ENCODE measurements around the gene SSBP1. TPM values are rescaled to one million over a fixed set of nuclear protein-coding genes. Genes with fewer than 3 reads are reported as not detected.

SSBP1 gene
- total and polyA plus RNA-seq, 2 donors (not counting 3 experiments of a cell fraction or from before 2014, with no cell fraction given): 77.9 to 169 TPM

GRCh38 chr7:141789917-141790316 lies 51.8 kb downstream of the SSBP1 start, which contains the start of gene TAS2R5:
Gene TAS2R5, plus strand, starts transcription at chr7:141790217. Its CDS starts 145 bp downstream, at chr7:141790362.
- Histone ChIP-seq H3K27me3 (ENCODE audit: control insufficient read depth in 2 of 2, insufficient read depth in 2 of 2, low read length in 2 of 2) (no peaks in the 10 kb centered on the region), H3K4me2 (ENCODE audit: insufficient read depth, low read length) (no peak within 1 kb of the TSS), H3K9me1 (replicated peaks; ENCODE audit: control insufficient read depth, extremely low read depth, insufficient read depth, low read length) (no peaks in the 10 kb centered on the region), H3K27ac (ENCODE audit: insufficient read depth, low read depth, low read length) (peak within 1 kb of the TSS; percentile 90), H3K36me3 (ENCODE audit: control insufficient read depth in 2 of 2, extremely low read depth in 1 of 2, insufficient read depth in 2 of 2, low read length in 2 of 2) (peaks cover 0 to 4% of the 10 kb centered on the region in 2 experiments), H2AFZ (ENCODE audit: low read depth, low read length) (no peak within 1 kb of the TSS), H3K79me2 (ENCODE audit: control insufficient read depth, insufficient read depth, low read length) (no peaks in the 10 kb centered on the region), H3K4me3 (replicated peaks in 1 of 3; ENCODE audit: insufficient read depth in 1 of 3, low read depth in 1 of 3, low read length in 3 of 3) (no peak within 1 kb of the TSS), H3K9me3 (replicated peaks; ENCODE audit: control insufficient read depth, insufficient read depth, low read length) (no peaks in the 10 kb centered on the region), H4K20me1 (replicated peaks; ENCODE audit: control insufficient read depth, extremely low read depth, insufficient read depth, low read length) (no peaks in the 10 kb centered on the region), H3K9ac (replicated peaks; ENCODE audit: extremely low read depth, insufficient read depth, low read length) (no peak within 1 kb of the TSS), H3K4me1 (ENCODE audit: control insufficient read depth, extremely low read depth, insufficient read depth, low read length) (peaks cover 21% of the 10 kb centered on the region)
- dilution Hi-C loops (cut with MboI; ENCODE audit: extremely low pct_ligation_motif_present, low sequenced_read_pairs) (no loop called here), intact Hi-C loops (cut with micrococcal nuclease) (loop anchor here (5.0 to 10.0 kb wide), 3 partner anchors 238 to 773 kb away; partner anchors contain the start of gene AGK)
- BruUV-seq (replicated peaks): no TSS peak
- no peak for TF ChIP-seq MYC (IDR thresholded peaks at IDR 0.05; ENCODE audit: low read depth, low read length)
- no peak for TF ChIP-seq POLR2AphosphoS5 (IDR thresholded peaks at IDR 0.05; ENCODE audit: insufficient read depth, low read depth, low read length)
- TF ChIP-seq MAX (IDR thresholded peaks at IDR 0.05; ENCODE audit: insufficient read depth, insufficient read length): no peak
- TF ChIP-seq GATA2 (IDR thresholded peaks at IDR 0.05; ENCODE audit: insufficient read depth, insufficient read length, low read depth, low read length): no peak
- no peak for TF ChIP-seq EZH2 (IDR thresholded peaks at IDR 0.05; ENCODE audit: borderline replicate concordance, low read depth, low read length, severe bottlenecking)
- FAIRE-seq: no peak
- ChIA-PET POLR2A (no interaction called here), CTCF (interaction anchor here (1.2 to 1.5 kb wide), 2 partner anchors 11 to 135 kb away, joined by 3 to 7 read pairs; no protein-coding TSS in a partner anchor)
- DNase-seq (ENCODE audit: low read depth, low spot score): no peak

GRCh38 chr7:141792526-141792925 lies 54.4 kb downstream of the SSBP1 start:
- BruUV-seq (replicated peaks): no TSS peak
- no peaks in the 10 kb centered on the region for H4K20me1 ChIP-seq (replicated peaks; ENCODE audit: control insufficient read depth, extremely low read depth, insufficient read depth, low read length)
- DNase-seq (ENCODE audit: low read depth, low spot score): no peak
- intact Hi-C loops (cut with micrococcal nuclease) (no loop called here), dilution Hi-C loops (cut with MboI; ENCODE audit: extremely low pct_ligation_motif_present, low sequenced_read_pairs) (no loop called here)
- H3K36me3 ChIP-seq (ENCODE audit: control insufficient read depth in 2 of 2, extremely low read depth in 1 of 2, insufficient read depth in 2 of 2, low read length in 2 of 2): peaks cover 0 to 4% of the 10 kb centered on the region in 2 experiments
- no peaks in the 10 kb centered on the region for H3K9me3 ChIP-seq (replicated peaks; ENCODE audit: control insufficient read depth, insufficient read depth, low read length)
- ChIA-PET POLR2A (no interaction called here), CTCF (no interaction called here)
- no peak for TF ChIP-seq POLR2AphosphoS5 (IDR thresholded peaks at IDR 0.05; ENCODE audit: insufficient read depth, low read depth, low read length)
- TF ChIP-seq POLR2A (IDR thresholded peaks at IDR 0.05; ENCODE audit: low read depth, low read length): no peak
- no peak for TF ChIP-seq MAX (IDR thresholded peaks at IDR 0.05; ENCODE audit: insufficient read depth, insufficient read length)
- no peak for TF ChIP-seq MYC (IDR thresholded peaks at IDR 0.05; ENCODE audit: low read depth, low read length)
- no peak for TF ChIP-seq JUN (IDR thresholded peaks at IDR 0.05; ENCODE audit: borderline replicate concordance, insufficient read depth, insufficient read length, low read depth)
- no peak for TF ChIP-seq FOS (IDR thresholded peaks at IDR 0.05; ENCODE audit: borderline replicate concordance, insufficient read depth, low read length)
- no peak for TF ChIP-seq GATA2 (IDR thresholded peaks at IDR 0.05; ENCODE audit: insufficient read depth, insufficient read length, low read depth, low read length)
- no peak for TF ChIP-seq CTCF (IDR thresholded peaks at IDR 0.05; ENCODE audit: extremely low read depth in 1 of 2, insufficient read depth in 1 of 2, low read depth in 1 of 2, low read length in 2 of 2)
- TF ChIP-seq EZH2 (IDR thresholded peaks at IDR 0.05; ENCODE audit: borderline replicate concordance, low read depth, low read length, severe bottlenecking): no peak
- H3K4me2 ChIP-seq (ENCODE audit: insufficient read depth, low read length): no peak overlapping the region
- H3K9me1 ChIP-seq (replicated peaks; ENCODE audit: control insufficient read depth, extremely low read depth, insufficient read depth, low read length): no peaks in the 10 kb centered on the region
- H3K4me1 ChIP-seq (ENCODE audit: control insufficient read depth, extremely low read depth, insufficient read depth, low read length): peaks cover 18% of the 10 kb centered on the region
- no peaks in the 10 kb centered on the region for H3K79me2 ChIP-seq (ENCODE audit: control insufficient read depth, insufficient read depth, low read length)
- no peak overlapping the region for H3K9ac ChIP-seq (replicated peaks; ENCODE audit: extremely low read depth, insufficient read depth, low read length)
- H3K27me3 ChIP-seq (ENCODE audit: control insufficient read depth in 2 of 2, insufficient read depth in 2 of 2, low read length in 2 of 2): no peaks in the 10 kb centered on the region
- no peak overlapping the region for H3K27ac ChIP-seq (ENCODE audit: insufficient read depth, low read depth, low read length)
- FAIRE-seq: no peak
- H3K4me3 ChIP-seq (replicated peaks in 1 of 3; ENCODE audit: insufficient read depth in 1 of 3, low read depth in 1 of 3, low read length in 3 of 3): no peak overlapping the region
- H2AFZ ChIP-seq (ENCODE audit: low read depth, low read length): no peak overlapping the region

All from endothelial cell of umbilical vein (primary cell).